H9 (cell line): ENCODE results near the gene TESPA1. TPM values are rescaled to one million over a fixed set of nuclear protein-coding genes. Genes with fewer than 3 reads are reported as not detected.

Experiments
- DNase-seq: peaks from one replicate; pipeline ENCODE4 v3.0.0-alpha.2; 2017
- H2AFZ ChIP-seq: one replicate; pipeline ENCODE4 v1.6.1; 2013; ENCODE audit warnings: mild to moderate bottlenecking, low read length, control low read depth, moderate library complexity
- H2AK5ac ChIP-seq: 2 replicates; pipeline ENCODE4 v1.6.1; 2013; ENCODE audit warnings: low read length, control low read depth, mixed read lengths; ENCODE audit not compliant: insufficient read length
- H2BK120ac ChIP-seq: one replicate; pipeline ENCODE4 v1.6.1; 2013; ENCODE audit warnings: low read depth, mild to moderate bottlenecking, low read length, control low read depth, inconsistent platforms; ENCODE audit not compliant: poor library complexity, severe bottlenecking
- H2BK12ac ChIP-seq: 2 replicates; pipeline ENCODE4 v1.6.1; 2013; ENCODE audit warnings: low read length, control low read depth, mixed read lengths, low read depth; ENCODE audit not compliant: insufficient read length
- H2BK15ac ChIP-seq: 2 replicates; pipeline ENCODE4 v1.6.1; 2013; ENCODE audit warnings: low read depth, low read length, control low read depth
- H2BK20ac ChIP-seq: one replicate; pipeline ENCODE4 v1.6.1; 2013; ENCODE audit warnings: low read depth, mild to moderate bottlenecking, low read length, control low read depth, inconsistent platforms; ENCODE audit not compliant: poor library complexity, severe bottlenecking
- H2BK5ac ChIP-seq: 2 replicates; pipeline ENCODE4 v1.6.1; 2013; ENCODE audit warnings: low read length, control low read depth, mixed read lengths; ENCODE audit not compliant: insufficient read length
- H3K14ac ChIP-seq: 2 replicates; pipeline ENCODE4 v1.6.1; 2013; ENCODE audit warnings: low read length, control low read depth; ENCODE audit not compliant: insufficient read depth
- H3K18ac ChIP-seq: 2 replicates; pipeline ENCODE4 v1.6.1; 2013; ENCODE audit warnings: low read depth, mild to moderate bottlenecking, mixed read lengths, low read length, control low read depth; ENCODE audit not compliant: insufficient read length
- H3K23ac ChIP-seq: 2 replicates; pipeline ENCODE4 v1.6.1; 2013; ENCODE audit warnings: low read length, control low read depth, mixed read lengths, low read depth; ENCODE audit not compliant: insufficient read length
- H3K23me2 ChIP-seq: 2 replicates; pipeline ENCODE4 v1.6.1; 2013; ENCODE audit warnings: low read depth, mild to moderate bottlenecking, mixed read lengths, low read length, control low read depth; ENCODE audit not compliant: insufficient read length, poor library complexity, severe bottlenecking
- H3K27ac ChIP-seq: 2 replicates; pipeline ENCODE4 v1.5.1; 2013; ENCODE audit warnings: low read length, control low read depth, mixed read lengths, low read depth; ENCODE audit not compliant: insufficient read length
- H3K27me3 ChIP-seq: 2 replicates; pipeline ENCODE4 v1.6.1; 2013; ENCODE audit warnings: low read length, control low read depth, inconsistent platforms; ENCODE audit not compliant: insufficient read depth
- H3K4ac ChIP-seq: 2 replicates; pipeline ENCODE4 v1.6.1; 2013; ENCODE audit warnings: low read depth, mild to moderate bottlenecking, control low read depth, inconsistent platforms, low read length, moderate library complexity
- H3K4me1 ChIP-seq: 2 replicates; pipeline ENCODE4 v1.6.1; 2013; ENCODE audit warnings: low read length, control low read depth, inconsistent platforms; ENCODE audit not compliant: insufficient read depth
- H3K4me2 ChIP-seq: 2 replicates; pipeline ENCODE4 v1.6.1; 2013; ENCODE audit warnings: low read length, control low read depth, mixed read lengths; ENCODE audit not compliant: insufficient read length, insufficient read depth
- H3K56ac ChIP-seq: 2 replicates; pipeline ENCODE4 v1.6.1; 2013; ENCODE audit warnings: low read depth, mild to moderate bottlenecking, mixed read lengths, low read length, control low read depth; ENCODE audit not compliant: insufficient read length
- H3K79me1 ChIP-seq: 2 replicates; pipeline ENCODE4 v1.6.1; 2013; ENCODE audit warnings: low read depth, mild to moderate bottlenecking, moderate library complexity, low read length, control low read depth, inconsistent platforms; ENCODE audit not compliant: insufficient read depth, poor library complexity, severe bottlenecking
- H3K79me2 ChIP-seq: 2 replicates; pipeline ENCODE4 v1.6.1; 2013; ENCODE audit warnings: low read length, control low read depth, inconsistent platforms; ENCODE audit not compliant: insufficient read depth
- H3K9ac ChIP-seq: 2 replicates; pipeline ENCODE4 v1.6.1; 2013; ENCODE audit warnings: low read length, control low read depth, mixed read lengths; ENCODE audit not compliant: insufficient read length; ENCODE audit errors: extremely low read depth
- H3K9me3 ChIP-seq: one replicate; pipeline ENCODE4 v1.6.1; 2013; ENCODE audit warnings: low read depth, low read length, inconsistent platforms; ENCODE audit not compliant: control insufficient read depth
- H3T11ph ChIP-seq: one replicate; pipeline ENCODE4 v1.6.1; 2013; ENCODE audit warnings: mild to moderate bottlenecking, low read length, control low read depth, inconsistent platforms
- H4K20me1 ChIP-seq: one replicate; pipeline ENCODE4 v1.6.1; 2013; ENCODE audit not compliant: control insufficient read depth, insufficient read length, insufficient read depth
- H4K5ac ChIP-seq: 2 replicates; pipeline ENCODE4 v1.6.1; 2013; ENCODE audit warnings: low read depth, mild to moderate bottlenecking, mixed read lengths, low read length, control low read depth; ENCODE audit not compliant: insufficient read length
- H4K8ac ChIP-seq: replicated peaks from 2 replicates; pipeline ENCODE4 v1.6.1; 2013; ENCODE audit warnings: low read length, control low read depth, mixed read lengths, low read depth; ENCODE audit not compliant: insufficient read length
- H4K91ac ChIP-seq: 2 replicates; pipeline ENCODE4 v1.6.1; 2013; ENCODE audit warnings: low read depth, mild to moderate bottlenecking, moderate library complexity, mixed read lengths, low read length, control low read depth; ENCODE audit not compliant: insufficient read length
- H3K27ac Mint-ChIP-seq, 3 experiments: 2 replicates in 2 of 3; 3 replicates in 1 of 3; pipeline ENCODE4 v1.8.0; 2020 to 2021; ENCODE audit warnings: mixed read lengths in 3 of 3, mild to moderate bottlenecking in 1 of 3, moderate library complexity in 1 of 3
- H3K27me3 Mint-ChIP-seq: 2 replicates; pipeline ENCODE4 v1.8.0; 2021; ENCODE audit warnings: low read depth, mild to moderate bottlenecking, moderate library complexity, mixed read lengths
- H3K36me3 Mint-ChIP-seq, 3 experiments: 2 replicates in 2 of 3; 3 replicates in 1 of 3; pipeline ENCODE4 v1.8.0; 2020 to 2021; ENCODE audit warnings: low read depth in 3 of 3, mixed read lengths in 3 of 3; ENCODE audit not compliant: insufficient read depth in 1 of 3
- H3K4me1 Mint-ChIP-seq, 2 experiments: 2 replicates each; pipeline ENCODE4 v1.8.0; 2020; ENCODE audit warnings: mixed read lengths in 2 of 2
- H3K4me3 Mint-ChIP-seq, 2 experiments: 2 replicates in 1 of 2; 3 replicates in 1 of 2; pipeline ENCODE4 v1.8.0; 2020 to 2021; ENCODE audit warnings: mild to moderate bottlenecking in 2 of 2, mixed read lengths in 2 of 2, moderate library complexity in 1 of 2
- H3K9me3 Mint-ChIP-seq, 2 experiments: 2 replicates in 1 of 2; 3 replicates in 1 of 2; pipeline ENCODE4 v1.8.0; 2020; ENCODE audit warnings: mild to moderate bottlenecking in 2 of 2, mixed read lengths in 2 of 2, moderate library complexity in 1 of 2
- WGBS: extraction: QIAGEN DNeasy Blood & Tissue Kit; methylation state at CpG from one replicate; pipeline ENCODE4 v1.1.7; 2013; ENCODE audit warnings: missing lambda C conversion rate, low lambda C conversion rate, mixed read lengths; ENCODE audit not compliant: insufficient read length; ENCODE audit errors: extremely low coverage; 5-methylcytosine and 5-hydroxymethylcytosine counted together
- total RNA-seq: library from RNA; stranded (reverse); gene quantifications from 2 replicates; pipeline ENCODE4 v1.2.1, GENCODE V29; 2021
- TF ChIP-seq, protein P1 (sequence below): fragments of 200-600 bp; sonication (generic); conservative IDR thresholded peaks from 3 replicates; pipeline ENCODE4 v1.8.0; 2021; ENCODE audit warnings: antibody characterized with exemption, mild to moderate bottlenecking

TESPA1 gene
- total RNA-seq, 1 experiment from 2014 or later: not detected

DNA sequence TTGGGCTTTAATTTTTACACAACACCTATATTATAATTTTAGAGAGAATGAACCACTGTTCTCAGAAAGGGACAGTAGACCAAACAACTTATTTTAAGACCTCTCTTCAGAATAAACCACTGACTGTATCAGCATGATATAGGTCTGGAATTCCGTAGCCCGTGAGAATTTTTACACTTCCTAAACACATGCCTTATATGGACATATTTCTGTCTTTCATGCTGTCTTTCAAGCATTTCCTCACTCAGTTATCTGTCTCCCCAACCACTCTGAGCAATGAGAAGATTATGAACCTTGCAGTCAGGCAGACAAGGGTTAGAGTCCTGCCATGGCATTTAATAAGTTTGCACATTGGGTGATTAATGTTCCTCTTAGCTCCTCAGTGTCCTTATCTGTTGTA lies 17.8 kb upstream of the TESPA1 start:
- no peaks in the 10 kb centered on the region for H4K20me1 ChIP-seq
- H3K4ac ChIP-seq: no peak overlapping the region
- H2BK12ac ChIP-seq: no peak overlapping the region
- H3K27me3 ChIP-seq: no peaks in the 10 kb centered on the region
- H2BK120ac ChIP-seq: no peak overlapping the region
- peaks cover 19 to 22% of the 10 kb centered on the region in 2 experiments for H3K4me1 Mint-ChIP-seq
- no peak overlapping the region for H2BK15ac ChIP-seq
- H3K4me3 Mint-ChIP-seq: no peak overlapping the region
- peaks cover 4% of the 10 kb centered on the region; the same call in 1 of the 2 replicates for H3K27me3 Mint-ChIP-seq
- DNase-seq: no peak
- H3K79me1 ChIP-seq: no peaks in the 10 kb centered on the region
- TF ChIP-seq, protein P1, sequence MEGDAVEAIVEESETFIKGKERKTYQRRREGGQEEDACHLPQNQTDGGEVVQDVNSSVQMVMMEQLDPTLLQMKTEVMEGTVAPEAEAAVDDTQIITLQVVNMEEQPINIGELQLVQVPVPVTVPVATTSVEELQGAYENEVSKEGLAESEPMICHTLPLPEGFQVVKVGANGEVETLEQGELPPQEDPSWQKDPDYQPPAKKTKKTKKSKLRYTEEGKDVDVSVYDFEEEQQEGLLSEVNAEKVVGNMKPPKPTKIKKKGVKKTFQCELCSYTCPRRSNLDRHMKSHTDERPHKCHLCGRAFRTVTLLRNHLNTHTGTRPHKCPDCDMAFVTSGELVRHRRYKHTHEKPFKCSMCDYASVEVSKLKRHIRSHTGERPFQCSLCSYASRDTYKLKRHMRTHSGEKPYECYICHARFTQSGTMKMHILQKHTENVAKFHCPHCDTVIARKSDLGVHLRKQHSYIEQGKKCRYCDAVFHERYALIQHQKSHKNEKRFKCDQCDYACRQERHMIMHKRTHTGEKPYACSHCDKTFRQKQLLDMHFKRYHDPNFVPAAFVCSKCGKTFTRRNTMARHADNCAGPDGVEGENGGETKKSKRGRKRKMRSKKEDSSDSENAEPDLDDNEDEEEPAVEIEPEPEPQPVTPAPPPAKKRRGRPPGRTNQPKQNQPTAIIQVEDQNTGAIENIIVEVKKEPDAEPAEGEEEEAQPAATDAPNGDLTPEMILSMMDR: no peak
- H3K9me3 Mint-ChIP-seq: peaks cover 3 to 4% of the 10 kb centered on the region in 2 experiments; a peak in 3 of 5 replicates
- H2AK5ac ChIP-seq: no peak overlapping the region
- H2AFZ ChIP-seq: no peak overlapping the region
- no peak overlapping the region for H4K5ac ChIP-seq
- no peak overlapping the region for H2BK5ac ChIP-seq
- no peak overlapping the region for H3K27ac ChIP-seq
- no peak overlapping the region for H4K8ac ChIP-seq
- no peaks in the 10 kb centered on the region for H3K36me3 Mint-ChIP-seq
- H3K9ac ChIP-seq: no peak overlapping the region
- H3K14ac ChIP-seq: no peak overlapping the region
- H3K56ac ChIP-seq: no peak overlapping the region
- WGBS: no CpG with 5 or more reads among the region's 2 CpGs
- H3T11ph ChIP-seq: no peak overlapping the region
- no peak overlapping the region for H3K18ac ChIP-seq
- H3K23me2 ChIP-seq: no peaks in the 10 kb centered on the region
- no peak overlapping the region for H3K4me2 ChIP-seq
- no peak overlapping the region for H4K91ac ChIP-seq
- H3K9me3 ChIP-seq: no peaks in the 10 kb centered on the region
- H3K4me1 ChIP-seq: peaks cover 4% of the 10 kb centered on the region
- no peaks in the 10 kb centered on the region for H3K79me2 ChIP-seq
- H3K23ac ChIP-seq: no peak overlapping the region
- no peak overlapping the region for H2BK20ac ChIP-seq
- no peak overlapping the region for H3K27ac Mint-ChIP-seq
